NCI-H460 (cell line): Measurements from ENCODE around the gene LPAR5. TPM values are rescaled to one million over a fixed set of nuclear protein-coding genes. Genes with fewer than 3 reads are reported as not detected.

Source experiments
- DNase-seq: peaks from one replicate; pipeline ENCODE4 v3.0.0-alpha.2; 2016; ENCODE audit warnings: low read depth; ENCODE audit errors: extremely low read depth
- small RNA-seq, 2 experiments: library from RNA; depleted of rRNA; stranded (forward); fragments of <200 nt; gene quantifications; one replicate each; pipeline ENCODE3, GENCODE V24; 2014
- total RNA-seq: library from RNA; depleted of rRNA; stranded (reverse); fragments of >200 nt; shearing (Covaris generic); gene quantifications from 2 replicates; pipeline ENCODE4 v1.2.3, GENCODE V29; 2014; rRNA removed

LPAR5 gene
- total RNA-seq, 1 experiment from 2014 or later = not detected

GRCh38 chr12:6569312-6569711 lies 66.4 kb downstream of the LPAR5 start:
- no peak for DNase-seq

Small RNA genes within 50 kb of the gene (small RNA-seq; reads per million reads assigned to genes)
- 14.4 to 88.7 reads per million in 2 experiments for gene SCARNA11

Other genes with a start within 250 kb of the LPAR5 start
- not detected in 2 replicates for gene CD27, start 191.0 kb downstream of the LPAR5 start, total RNA-seq
- gene TAPBPL, start 183.9 kb downstream of the LPAR5 start, total RNA-seq = 3.2 and 3.9 TPM in 2 replicates
- 10.7 and 14.3 TPM in 2 replicates for gene VAMP1, start 165.3 kb downstream of the LPAR5 start, total RNA-seq
- 150 and 183 TPM in 2 replicates for gene MRPL51, start 142.7 kb downstream of the LPAR5 start, total RNA-seq
- gene NCAPD2, start 141.9 kb downstream of the LPAR5 start, total RNA-seq = 60.2 and 68.4 TPM in 2 replicates
- gene GAPDH, start 101.4 kb downstream of the LPAR5 start, total RNA-seq = 9,568 and 10,591 TPM in 2 replicates
- gene IFFO1, start 79.9 kb downstream of the LPAR5 start, total RNA-seq = 0.15 TPM in 1 of 2 replicates, not detected in the other
- 54.0 and 58.2 TPM in 2 replicates for gene NOP2, start 67.7 kb downstream of the LPAR5 start, total RNA-seq
- gene CHD4, start 28.6 kb downstream of the LPAR5 start, total RNA-seq = 67.0 and 83.8 TPM in 2 replicates
- 0.40 TPM in 1 of 2 replicates, not detected in the other for gene ACRBP, start 11.5 kb upstream of the LPAR5 start, total RNA-seq
- gene ING4, start 27.2 kb upstream of the LPAR5 start, total RNA-seq = 16.3 and 17.6 TPM in 2 replicates
- gene ZNF384, start 53.4 kb upstream of the LPAR5 start, total RNA-seq = 14.7 and 18.9 TPM in 2 replicates
- not detected in 2 replicates for gene PIANP, start 64.9 kb upstream of the LPAR5 start, total RNA-seq
- gene COPS7A, start 88.1 kb upstream of the LPAR5 start, total RNA-seq = 75.2 and 77.1 TPM in 2 replicates
- gene MLF2, start 117.2 kb upstream of the LPAR5 start, total RNA-seq = 96.3 and 98.8 TPM in 2 replicates
- 116 and 158 TPM in 2 replicates for gene PTMS, start 130.4 kb upstream of the LPAR5 start, total RNA-seq
- gene LAG3, start 136.6 kb upstream of the LPAR5 start, total RNA-seq = 0.25 TPM in 1 of 2 replicates, not detected in the other
- not detected in 2 replicates for gene CD4, start 153.6 kb upstream of the LPAR5 start, total RNA-seq
- 0.61 and 0.94 TPM in 2 replicates for gene GPR162, start 185.9 kb upstream of the LPAR5 start, total RNA-seq
- 16.4 and 16.8 TPM in 2 replicates for gene P3H3, start 192.4 kb upstream of the LPAR5 start, total RNA-seq
- gene GNB3, start 205.0 kb upstream of the LPAR5 start, total RNA-seq = 1.5 and 2.3 TPM in 2 replicates
- gene CDCA3, start 215.3 kb upstream of the LPAR5 start, total RNA-seq = 31.6 and 33.4 TPM in 2 replicates
- 30.7 and 33.5 TPM in 2 replicates for gene USP5, start 216.2 kb upstream of the LPAR5 start, total RNA-seq
- gene TPI1, start 231.6 kb upstream of the LPAR5 start, total RNA-seq = 885 and 1,221 TPM in 2 replicates
- 8.1 and 9.1 TPM in 2 replicates for gene SPSB2, start 237.3 kb upstream of the LPAR5 start, total RNA-seq